ENCODE results near the gene TMEM89.

TMEM89 gene

DNA sequence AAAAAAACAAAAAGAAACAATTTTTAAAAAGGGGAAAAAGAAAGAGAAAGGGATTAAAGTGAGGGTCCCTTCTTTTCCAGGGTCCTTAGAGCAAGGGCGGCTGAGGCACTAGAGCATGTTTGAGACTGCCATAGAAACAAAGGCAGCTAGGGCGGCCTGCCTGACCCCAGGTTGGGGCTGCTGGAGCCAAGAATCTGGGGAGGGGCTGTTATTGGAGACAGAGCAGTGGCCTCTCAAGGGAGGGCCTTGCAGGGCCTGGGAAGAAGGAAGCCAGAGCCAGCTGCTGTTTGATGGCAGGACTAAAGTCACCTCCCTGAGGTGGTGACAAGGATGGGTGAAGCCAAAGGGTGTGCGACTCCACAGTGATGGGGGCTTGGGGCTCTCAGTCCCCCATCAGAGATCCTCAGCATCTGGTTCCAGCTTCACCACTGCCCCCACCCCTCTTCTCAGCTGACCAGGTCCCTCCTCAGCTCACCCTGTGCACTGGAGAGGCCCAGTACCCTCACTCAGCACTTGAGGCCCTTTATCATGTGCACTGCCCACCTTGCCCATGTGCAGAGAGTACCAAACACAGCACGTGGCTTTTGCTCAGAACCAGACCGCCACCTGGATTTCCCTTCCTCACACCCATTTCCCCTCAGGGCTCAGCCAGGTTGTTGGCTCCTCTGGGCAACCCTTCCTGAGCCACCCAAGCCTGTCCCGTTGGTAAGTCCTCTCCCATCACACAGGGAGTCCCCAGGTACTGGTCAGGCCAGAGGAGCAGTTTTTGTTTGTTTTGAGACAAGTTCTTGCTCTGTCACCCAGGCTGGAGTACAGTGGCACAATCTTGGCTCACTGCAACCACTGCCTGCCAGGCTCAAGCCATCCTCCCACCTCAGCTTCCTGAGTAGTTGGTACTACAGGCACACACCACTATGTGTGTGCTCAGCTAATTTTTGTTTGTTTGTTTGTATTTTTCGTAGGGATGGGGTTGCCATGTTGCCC, 1.7 kb downstream of the TMEM89 start:
- DNase-seq, result no peak

DNA sequence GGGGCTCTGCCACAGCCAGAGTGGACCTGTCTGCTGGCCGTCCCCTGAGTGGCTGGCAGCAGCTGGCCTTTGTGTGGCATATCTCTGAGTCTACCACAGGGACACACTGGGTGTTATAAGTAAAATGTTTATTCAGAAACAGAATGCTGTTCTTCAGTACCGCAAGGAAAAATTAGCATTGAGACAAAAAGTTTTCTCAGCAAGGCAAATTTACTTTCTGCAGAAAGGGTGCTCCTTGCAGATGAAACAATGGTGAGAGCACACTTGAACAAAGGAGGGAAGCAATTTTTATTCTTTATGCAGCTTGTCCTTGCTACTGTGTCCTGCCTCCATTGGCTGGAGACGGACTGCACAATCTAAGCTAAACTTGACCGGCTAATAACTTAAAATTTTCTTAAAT, 4.0 kb downstream of the TMEM89 start:
- no peak for DNase-seq

DNA sequence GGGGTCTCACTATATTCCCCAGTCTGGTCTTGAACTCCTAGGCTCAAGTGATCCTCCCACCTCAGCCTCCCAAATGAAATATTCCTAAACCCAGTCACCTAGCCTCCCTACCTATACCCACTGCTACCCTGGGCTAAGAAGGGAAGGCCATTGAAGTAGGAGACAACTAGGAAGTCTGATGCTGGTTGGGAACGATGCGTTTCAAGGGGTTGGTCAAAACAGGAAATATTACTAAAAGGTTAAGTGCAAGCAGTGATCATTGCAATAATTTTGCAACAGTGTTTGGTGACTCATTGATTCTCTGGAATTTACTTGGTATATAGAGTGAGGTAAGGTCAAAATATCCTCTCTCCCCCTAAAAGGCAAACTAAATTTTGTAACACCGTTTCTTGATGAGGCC, 7.5 kb downstream of the TMEM89 start:
- DNase-seq, result no peak

DNA sequence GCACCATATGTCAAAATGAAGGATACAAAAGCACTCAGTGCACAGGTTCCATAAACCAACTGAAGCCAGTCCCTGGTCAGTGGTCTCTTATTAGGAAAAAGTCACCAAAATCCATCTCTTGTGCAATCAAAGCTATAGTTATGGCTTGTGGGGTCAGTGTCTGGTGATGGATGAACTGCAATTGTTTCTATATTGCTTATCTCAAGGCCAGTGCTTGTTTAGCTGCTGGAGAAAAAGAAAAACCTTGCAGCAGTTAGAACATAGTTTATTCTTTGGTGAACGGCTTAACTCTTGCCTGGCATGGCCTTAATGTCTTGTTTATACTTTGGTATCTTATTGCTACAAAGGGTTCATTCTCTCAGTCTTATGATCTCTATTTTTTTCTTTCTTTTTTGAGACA, 9.3 kb downstream of the TMEM89 start:
- DNase-seq, result no peak

DNA sequence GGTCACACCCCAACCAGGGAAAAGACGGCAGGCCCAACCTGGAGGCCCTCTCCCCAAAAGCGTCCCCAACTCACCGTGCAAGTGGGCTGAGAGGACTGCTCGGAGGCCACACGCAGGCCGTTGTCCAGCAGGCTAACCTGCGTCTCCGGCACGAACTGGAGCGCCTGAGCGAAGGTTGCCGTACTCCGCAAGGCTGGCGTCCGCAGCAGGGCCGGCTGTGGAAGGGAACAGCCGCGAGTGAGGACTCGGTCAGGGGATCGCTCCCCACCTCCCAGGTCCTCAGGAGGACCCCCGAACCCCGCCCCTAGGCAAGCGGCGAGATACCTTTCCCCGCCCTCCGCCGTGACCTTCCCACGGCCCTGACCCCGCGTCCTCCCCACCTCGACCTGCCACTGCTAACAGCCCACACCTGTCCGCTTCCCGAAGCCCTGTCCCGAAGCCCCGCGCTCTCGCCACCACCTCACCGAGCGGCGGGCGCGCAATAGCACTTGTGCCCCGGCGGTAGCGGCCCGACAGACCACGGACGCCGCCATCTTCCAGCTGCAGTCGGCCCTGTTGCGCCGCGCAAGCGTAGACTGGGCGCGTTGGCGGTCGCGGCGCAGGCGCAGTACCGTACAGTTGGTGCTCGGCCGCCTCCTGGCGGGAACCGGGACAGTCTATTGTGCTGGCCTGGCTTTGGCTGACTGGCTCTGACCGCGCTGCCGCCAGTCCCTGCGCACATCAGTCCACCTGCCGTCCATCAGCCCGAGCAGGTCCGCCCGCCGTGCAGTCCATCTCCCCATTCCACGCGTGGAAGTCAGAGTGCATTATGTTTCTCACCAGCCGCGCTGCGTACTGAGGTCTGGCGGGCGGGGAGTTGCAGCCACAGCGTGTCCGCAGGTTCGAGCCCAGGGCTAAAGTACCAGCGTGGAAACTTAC, 12.2 kb downstream of the TMEM89 start, which contains the start of gene UQCRC1:
UQCRC1 (minus strand) TSS at position 559 of the 918 bp plus-strand sequence; CDS start at position 533, 26 bp downstream.
- peak; percentile 45 to 93 (median 81) for DNase-seq

DNA sequence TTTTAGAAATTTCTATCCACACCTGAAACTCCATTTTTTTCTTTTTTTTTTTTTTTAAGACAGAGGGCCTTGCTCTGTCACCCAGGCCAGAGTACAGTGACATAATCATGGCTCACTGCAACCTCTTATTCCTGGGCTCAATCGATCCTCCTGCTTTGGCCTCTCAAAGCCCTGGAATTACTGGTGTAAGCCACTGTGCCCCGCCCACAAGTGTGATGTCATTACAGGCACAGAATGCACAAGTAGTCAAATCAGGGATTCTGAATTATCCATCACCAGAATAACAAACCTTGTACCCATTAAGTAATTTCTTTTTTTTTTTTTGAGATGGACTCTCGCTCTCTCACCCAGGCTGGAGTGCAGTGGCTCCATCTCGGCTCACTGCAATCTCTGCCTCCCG, 14.1 kb downstream of the TMEM89 start:
- no peak for DNase-seq

DNA sequence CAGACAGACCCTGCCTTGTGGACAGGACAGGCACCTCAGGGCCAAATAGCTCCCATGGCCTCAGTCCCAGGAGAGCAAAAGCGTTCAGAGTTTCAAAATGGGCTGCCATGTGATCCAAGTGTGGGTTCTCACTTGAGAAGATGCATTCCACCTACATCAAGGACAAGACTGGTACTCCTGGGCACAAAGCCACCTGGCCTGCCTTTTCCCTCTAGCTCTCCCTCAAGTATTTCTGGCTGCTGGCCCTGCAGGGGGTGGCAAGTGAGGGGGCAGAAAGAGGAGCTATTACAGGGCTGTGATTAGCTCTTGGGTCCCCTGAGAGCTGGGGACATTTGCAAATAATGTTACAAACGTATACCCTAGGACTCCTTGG, 20.0 kb downstream of the TMEM89 start:
- peak in 1 of 51 donors; percentile 27 for DNase-seq

DNA sequence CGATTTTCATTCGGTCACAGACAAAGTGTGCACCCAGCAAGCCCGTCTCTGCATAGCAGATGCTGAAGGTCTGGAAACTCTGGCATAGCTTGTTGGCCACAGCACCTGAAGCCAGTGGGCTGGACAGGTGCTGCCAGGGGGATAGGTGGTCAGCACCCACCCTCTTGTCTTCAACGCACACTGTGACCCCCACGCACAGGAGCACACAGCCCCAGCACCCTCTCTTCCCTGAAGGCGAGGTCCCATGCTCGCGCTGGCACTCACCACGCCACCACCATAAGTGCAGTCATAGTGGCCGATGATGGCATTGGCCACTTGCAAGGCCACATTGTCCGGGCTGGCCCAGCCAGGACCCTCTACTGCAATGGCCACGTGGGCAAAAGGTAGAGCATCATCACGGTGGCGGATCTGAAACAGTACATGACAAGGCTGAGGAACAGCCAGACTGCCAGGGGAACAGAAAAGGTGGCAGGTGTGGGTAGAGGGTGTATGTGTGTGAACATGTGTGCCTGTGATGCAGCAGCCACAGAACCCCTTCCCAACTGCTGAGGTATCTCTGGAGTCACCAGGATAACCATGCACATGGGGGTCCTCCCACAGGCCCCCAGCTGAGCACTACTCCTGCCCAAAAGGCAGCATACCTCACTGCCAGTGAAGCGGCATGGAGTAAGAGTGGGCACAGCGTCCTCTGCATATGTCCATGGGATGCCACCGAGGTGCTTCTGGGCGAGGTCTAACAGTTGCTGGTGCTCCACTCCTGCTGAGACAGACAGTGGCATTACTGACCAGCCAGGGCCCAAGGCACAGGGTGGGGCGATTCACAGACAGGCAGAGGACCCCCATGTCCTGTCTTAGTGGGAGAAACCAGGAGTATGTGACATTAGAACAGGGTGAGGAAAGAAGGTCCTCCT, 20.6 kb downstream of the TMEM89 start:
- DNase-seq, result no peak

DNA sequence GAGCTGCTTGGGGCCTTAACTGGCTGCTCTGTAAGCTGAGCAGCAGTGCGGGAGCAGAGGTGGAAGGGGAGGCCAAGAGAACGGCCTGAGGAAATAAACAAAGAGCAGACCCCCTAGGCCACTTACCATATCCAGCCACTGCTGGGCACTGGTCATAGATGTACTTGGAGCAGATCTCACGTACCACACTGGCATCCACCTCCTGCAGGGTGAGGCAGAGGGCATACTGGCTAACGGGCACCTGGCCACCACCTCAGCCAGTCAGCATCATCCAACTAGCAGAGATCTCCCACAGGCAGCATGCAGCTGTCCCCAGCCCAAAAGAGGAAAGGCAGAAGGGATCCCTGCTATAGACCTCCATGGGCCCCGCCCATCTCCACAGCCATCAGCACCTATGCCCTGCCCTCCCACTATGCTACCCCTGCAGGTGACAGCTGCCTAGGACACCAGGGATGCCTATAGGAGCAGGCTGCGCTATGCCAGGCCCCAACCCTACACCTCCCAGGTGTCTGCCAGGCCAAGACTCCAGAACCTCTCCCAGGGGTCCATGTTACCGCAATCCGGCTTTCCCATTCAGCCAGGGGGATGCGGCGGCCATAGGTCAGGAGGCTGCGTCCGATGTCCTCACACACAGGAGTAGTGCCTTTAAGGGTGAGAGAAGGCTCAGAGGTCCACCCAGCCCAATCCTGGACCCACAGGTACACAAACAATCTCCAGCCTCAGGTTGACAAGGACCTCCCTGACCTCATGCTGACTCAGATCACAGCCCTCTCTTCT, 21.9 kb downstream of the TMEM89 start:
- DNase-seq, result no peak

DNA sequence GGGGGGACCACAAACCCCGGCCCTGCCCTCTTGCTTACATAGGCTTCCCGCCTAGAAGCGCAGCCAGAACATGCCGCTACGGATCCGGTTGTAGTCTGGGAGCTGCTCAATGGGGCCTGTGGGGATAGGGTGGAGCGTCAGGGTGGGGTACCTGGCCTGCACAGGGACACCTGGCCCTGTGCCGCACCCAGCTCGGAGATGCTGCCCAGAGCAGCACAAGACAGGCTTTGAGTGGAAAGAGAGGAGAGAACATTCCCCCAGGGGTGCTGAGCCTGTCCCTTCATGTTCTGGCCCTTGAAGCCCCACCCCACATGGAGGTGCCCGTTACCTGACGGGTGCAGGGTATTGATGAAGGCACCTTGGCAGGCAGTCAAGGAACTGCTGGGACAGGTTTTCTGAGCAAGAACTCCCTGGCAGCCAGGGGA, 22.5 kb downstream of the TMEM89 start:
- no peak for DNase-seq

DNA sequence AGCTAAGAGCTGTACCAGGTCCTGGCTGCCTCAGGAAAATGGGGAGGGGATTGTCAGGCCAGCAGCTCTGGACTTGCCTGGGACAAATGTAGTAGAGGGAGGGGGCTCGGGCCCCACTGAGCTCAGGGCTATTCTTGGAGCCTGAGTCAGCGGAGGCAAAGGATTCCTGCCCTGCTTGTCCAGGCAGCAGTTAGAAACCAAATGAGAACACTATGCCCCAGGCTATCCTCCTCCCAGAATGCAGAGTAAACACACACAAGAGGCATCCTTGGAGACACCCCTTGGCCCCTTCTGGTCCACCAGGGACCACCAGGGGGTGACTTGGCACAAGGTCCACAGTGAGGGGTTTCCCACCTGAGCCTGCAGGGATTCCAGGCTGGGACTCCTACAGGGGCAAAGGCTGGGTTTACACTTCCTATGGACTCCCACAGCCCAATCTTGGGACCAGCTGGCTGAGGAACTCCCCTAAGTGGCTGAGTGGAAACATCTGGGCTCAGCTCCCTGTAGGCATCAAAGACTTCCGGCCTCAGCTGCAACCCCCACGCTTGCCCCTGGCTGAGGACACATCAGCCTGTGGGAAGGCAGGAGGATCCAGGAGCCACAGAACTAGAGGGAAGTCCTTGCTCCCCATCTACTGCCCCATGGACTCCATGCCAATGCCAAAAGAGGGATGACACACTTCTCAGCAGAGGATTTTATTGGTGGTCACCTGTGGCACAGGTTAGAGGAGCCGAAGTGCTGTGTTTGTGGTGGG, 23.1 kb downstream of the TMEM89 start:
- DNase-seq, result peak in 2 of 51 donors; percentile 7 to 18

DNA sequence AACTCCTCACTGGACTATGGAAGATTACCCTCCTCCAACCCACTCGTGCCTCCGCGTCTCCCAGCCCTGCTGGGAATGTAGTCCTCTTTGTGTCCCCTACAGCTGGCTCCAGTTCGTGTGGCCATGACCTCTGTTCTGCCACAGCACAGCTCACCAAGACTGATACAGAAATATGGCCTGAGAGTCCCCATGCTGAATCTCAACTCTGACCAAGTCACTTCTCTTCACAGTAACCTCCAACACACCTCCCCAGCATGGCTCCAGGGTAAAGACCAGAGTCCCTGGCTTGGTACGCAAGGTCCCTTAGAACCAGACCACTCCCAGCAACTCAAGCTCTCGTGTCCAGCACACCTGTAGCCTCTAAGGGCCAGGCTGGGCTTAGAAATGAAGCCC, 24.2 kb downstream of the TMEM89 start:
- no peak for DNase-seq

DNA sequence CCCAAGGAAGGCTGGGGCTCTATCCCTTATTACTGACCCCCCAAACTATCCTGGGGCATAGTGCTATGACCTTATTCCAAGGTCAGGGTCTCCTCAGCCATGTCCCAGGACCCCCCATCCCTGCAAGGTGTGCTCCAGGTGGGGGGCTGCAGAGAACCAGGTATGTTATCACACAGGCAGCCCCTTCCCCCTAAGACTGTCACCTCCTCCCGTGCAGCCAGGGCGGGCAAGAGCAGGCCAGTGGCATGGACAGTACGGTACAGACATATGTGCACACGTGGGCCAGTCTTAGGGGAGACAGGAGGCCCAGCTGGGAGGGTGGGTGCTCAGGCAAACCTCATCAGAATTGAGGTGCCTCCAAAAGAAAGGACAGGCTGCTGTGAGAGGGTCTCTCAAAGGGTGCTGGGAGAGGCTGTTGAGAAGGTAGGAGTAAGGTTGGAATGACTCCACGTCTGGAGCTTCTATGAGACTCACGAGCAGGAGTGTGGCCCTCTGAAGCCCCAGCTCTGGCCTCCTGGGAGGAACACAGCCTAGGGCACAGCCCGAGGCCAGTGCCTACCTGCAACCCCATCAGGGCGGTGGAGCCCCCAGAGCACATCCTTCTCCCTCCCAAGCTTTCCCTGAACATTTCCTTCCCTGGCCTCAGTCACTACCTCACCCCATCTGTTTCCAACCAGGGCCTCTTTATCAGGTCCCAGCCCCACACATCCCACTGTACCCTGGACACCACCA, 24.7 kb downstream of the TMEM89 start:
- DNase-seq, result no peak

DNA sequence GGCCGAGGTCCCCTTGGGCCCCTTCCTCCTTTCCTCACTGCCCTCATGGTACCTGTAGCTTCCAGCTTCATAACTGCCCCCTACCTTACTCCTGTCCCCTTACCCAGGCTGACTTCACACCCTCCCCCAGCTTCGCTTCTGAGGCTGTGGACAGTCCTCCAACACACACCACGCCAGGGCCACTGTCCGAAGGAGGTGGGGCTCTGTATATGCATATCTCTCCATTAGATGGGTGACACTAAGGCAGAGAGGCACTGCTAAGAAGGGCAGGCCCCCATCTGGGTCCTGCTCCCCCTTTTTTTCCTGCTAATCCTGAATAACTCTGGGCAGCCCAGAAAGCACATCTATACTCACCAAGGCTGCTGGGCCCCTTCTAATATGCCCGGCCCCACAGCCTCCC, 25.4 kb downstream of the TMEM89 start:
- DNase-seq, result no peak

DNA sequence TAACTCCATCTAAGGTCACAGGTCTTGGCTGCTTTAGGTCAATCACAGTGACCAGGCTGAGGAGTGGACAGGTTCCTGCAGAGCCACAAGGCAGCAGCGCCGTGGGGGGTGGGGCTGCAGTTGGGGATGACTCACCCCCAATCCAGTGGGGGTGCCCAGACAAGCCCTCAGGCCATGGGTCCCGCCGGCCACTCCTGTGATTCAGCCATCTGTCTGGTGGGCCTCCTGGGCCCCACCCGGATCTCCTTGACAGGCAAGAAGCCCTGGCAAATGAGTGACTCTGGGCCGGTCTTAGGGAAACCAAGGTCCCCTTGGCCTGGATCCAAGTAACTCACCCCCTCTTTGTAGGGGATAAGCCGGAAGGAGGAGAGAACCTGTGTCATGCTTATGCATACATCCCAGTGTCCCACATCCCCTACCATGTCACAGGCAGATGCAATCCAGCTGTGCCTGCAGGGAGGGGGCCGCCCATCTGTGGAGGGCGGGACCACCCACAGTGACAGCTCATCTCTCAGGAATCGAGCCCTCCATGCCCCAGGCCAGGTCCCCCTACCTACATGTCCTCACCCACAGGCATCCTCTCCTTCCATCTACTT, 25.9 kb downstream of the TMEM89 start:
- DNase-seq, result peak in 7 of 51 donors; percentile 5 to 50 (median 17)

DNA sequence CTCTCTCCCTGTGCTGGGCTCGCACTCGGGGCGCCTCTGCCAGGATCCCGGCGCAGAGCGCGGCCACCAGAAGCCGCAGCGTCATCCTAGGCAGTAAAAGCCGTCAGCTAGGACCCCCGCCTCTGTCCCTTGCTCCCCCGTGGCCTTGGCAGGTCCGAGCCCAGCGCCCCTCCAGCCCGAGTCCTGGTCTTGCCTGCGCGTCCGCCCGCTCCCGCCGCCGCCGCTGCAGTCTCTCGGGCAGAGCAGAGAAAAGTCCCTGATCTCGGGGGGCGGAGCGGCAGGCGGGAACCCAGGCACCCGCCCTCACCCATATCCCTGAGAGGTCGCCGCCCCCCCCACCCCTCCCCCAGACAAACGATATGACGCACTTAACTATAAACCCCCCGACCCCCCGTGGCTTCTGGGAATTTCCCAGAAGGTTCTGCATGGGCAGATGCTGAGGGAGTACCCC, 26.5 kb downstream of the TMEM89 start, which contains the start of gene COL7A1:
COL7A1 (minus strand) TSS at position 255 of the 451 bp plus-strand sequence; CDS start at position 85, 170 bp downstream.
- DNase-seq, result peak in 3 of 51 donors; percentile 9 to 36 (median 23)

DNA sequence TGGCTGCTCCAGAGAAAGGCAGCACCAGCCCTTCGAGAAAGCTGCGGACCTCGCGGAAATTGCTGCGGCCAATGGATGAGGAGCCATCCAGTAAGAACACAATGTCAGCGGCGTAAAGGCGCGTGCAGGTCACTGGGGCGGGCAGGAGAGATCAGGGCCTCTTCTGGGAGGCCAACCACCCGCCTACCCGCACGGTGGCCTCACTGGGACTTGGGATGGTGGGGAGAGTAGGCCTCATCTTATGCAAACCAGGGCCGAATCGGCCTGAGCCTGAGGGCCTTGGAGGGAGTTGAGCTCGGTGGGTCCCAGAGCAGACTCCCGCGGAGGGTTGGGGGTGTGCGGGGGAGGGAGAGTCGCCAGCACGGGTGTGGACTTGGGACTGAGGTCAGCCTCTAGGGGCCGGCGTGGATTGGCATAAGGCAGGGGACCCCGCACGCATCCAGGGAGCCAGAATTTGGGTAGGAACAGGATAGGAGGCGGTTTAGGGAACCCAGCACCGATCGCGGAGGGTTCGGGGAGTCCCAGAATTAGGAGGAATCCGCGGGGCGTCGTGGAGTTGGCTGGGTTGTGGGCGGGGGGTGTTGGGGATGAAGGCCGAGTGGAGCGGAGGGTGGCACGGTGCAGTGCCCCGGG, 27.0 kb downstream of the TMEM89 start:
- peak in 2 of 51 donors; percentile 15 to 22 for DNase-seq

Measured in hypothalamus (tissue), 51 donors.